ENCODE results near the gene VSNL1.

DNA sequence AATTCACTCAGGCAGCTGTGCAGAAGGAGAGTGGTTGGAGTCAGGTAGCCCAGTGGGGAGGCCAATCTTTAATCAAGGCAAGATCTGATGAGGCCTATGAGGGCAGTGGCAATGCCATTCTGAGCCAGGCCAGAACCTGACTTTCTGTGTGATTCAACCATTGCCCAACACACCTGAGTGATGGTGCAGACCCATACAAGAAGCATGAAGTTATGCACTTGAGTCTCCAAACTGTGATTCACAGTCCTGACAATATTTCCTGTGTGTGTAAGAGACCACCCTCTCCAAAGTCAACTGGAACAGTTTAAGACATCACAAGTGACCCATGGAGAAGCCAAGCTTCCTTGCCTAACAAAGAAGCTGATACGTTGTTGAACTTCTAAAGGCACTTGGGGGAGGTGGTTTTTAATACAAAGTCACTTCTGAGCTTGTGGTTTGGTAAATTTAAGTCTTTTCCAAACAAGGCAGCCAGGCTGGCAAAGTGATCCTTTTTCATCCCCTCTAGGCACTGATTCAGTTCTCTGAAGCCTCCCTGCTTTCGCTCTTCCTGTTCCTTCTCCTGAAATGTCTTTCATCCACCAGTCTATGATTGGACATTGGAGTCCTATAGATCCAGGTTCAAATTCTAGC lies 49.0 kb downstream of the VSNL1 start:
- TF ChIP-seq, protein P1, sequence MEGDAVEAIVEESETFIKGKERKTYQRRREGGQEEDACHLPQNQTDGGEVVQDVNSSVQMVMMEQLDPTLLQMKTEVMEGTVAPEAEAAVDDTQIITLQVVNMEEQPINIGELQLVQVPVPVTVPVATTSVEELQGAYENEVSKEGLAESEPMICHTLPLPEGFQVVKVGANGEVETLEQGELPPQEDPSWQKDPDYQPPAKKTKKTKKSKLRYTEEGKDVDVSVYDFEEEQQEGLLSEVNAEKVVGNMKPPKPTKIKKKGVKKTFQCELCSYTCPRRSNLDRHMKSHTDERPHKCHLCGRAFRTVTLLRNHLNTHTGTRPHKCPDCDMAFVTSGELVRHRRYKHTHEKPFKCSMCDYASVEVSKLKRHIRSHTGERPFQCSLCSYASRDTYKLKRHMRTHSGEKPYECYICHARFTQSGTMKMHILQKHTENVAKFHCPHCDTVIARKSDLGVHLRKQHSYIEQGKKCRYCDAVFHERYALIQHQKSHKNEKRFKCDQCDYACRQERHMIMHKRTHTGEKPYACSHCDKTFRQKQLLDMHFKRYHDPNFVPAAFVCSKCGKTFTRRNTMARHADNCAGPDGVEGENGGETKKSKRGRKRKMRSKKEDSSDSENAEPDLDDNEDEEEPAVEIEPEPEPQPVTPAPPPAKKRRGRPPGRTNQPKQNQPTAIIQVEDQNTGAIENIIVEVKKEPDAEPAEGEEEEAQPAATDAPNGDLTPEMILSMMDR (IDR thresholded peaks at IDR 0.05), result no peak
- no peak for TF ChIP-seq POLR2A (IDR thresholded peaks at IDR 0.05)
